Chondrocyte (in vitro differentiated cells): ENCODE results near the gene COL16A1. TPM values are rescaled to one million over a fixed set of nuclear protein-coding genes. Genes with fewer than 3 reads are reported as not detected.

Source experiments
- DNase-seq: peaks from one replicate; pipeline ENCODE4 v3.0.0; 2021; ENCODE audit warnings: mixed read lengths, low spot score
- H3K27ac Mint-ChIP-seq: one replicate; pipeline ENCODE4 v1.8.0; 2021; ENCODE audit warnings: mild to moderate bottlenecking, moderate library complexity, mixed read lengths; ENCODE audit not compliant: unreplicated experiment
- H3K27me3 Mint-ChIP-seq: 2 replicates; pipeline ENCODE4 v1.8.0; 2021; ENCODE audit warnings: low read depth, mixed read lengths
- H3K36me3 Mint-ChIP-seq: 2 replicates; pipeline ENCODE4 v1.8.0; 2021; ENCODE audit warnings: low read depth, mixed read lengths
- H3K4me1 Mint-ChIP-seq: 2 replicates; pipeline ENCODE4 v1.8.0; 2021; ENCODE audit warnings: low read depth, mild to moderate bottlenecking, mixed read lengths
- H3K4me3 Mint-ChIP-seq: one replicate; pipeline ENCODE4 v1.8.0; 2021; ENCODE audit warnings: mild to moderate bottlenecking, moderate library complexity, mixed read lengths; ENCODE audit not compliant: unreplicated experiment
- H3K9me3 Mint-ChIP-seq: 2 replicates; pipeline ENCODE4 v1.8.0; 2021; ENCODE audit warnings: low read depth, mixed read lengths
- CTCF ChIP-seq: fragments of 200-600 bp; sonication (generic); IDR thresholded peaks from 2 replicates; pipeline ENCODE4 v1.5.0; 2021; ENCODE audit warnings: antibody characterized with exemption, mild to moderate bottlenecking, moderate library complexity
- total RNA-seq: library from RNA; stranded (reverse); gene quantifications from 3 replicates; pipeline ENCODE4 v1.2.1, GENCODE V29; 2021

COL16A1 gene
- total RNA-seq, 1 donor from 2014 or later = 230 TPM

- Mint-ChIP-seq H3K4me1 (peaks cover 51% of the 10 kb centered on the region), H3K27ac (no peak overlapping the region), H3K9me3 (no peaks in the 10 kb centered on the region), H3K36me3 (peaks cover 38% of the 10 kb centered on the region), H3K27me3 (no peaks in the 10 kb centered on the region), H3K4me3 (no peak overlapping the region)
- DNase-seq = no peak
- TF ChIP-seq CTCF = no peak
Observed at GRCh38 chr1:31687601-31688000, 16.2 kb downstream of the COL16A1 start.

GRCh38 chr1:31685795-31686194 lies 18.0 kb downstream of the COL16A1 start:
- Mint-ChIP-seq H3K36me3 (peaks cover 36% of the 10 kb centered on the region), H3K27ac (no peak overlapping the region), H3K9me3 (no peaks in the 10 kb centered on the region), H3K27me3 (no peaks in the 10 kb centered on the region), H3K4me1 (peaks cover 42% of the 10 kb centered on the region), H3K4me3 (no peak overlapping the region)
- no peak for TF ChIP-seq CTCF
- DNase-seq = no peak

GRCh38 chr1:31683997-31684396 lies 19.8 kb downstream of the COL16A1 start:
- Mint-ChIP-seq H3K9me3 (no peaks in the 10 kb centered on the region), H3K27me3 (no peaks in the 10 kb centered on the region), H3K27ac (no peak overlapping the region), H3K4me1 (peaks cover 25% of the 10 kb centered on the region), H3K4me3 (no peak overlapping the region), H3K36me3 (peaks cover 38% of the 10 kb centered on the region)
- peak; percentile 61 for TF ChIP-seq CTCF
- no peak for DNase-seq

- Mint-ChIP-seq H3K27me3 (no peaks in the 10 kb centered on the region), H3K36me3 (peaks cover 28% of the 10 kb centered on the region), H3K4me1 (peaks cover 8% of the 10 kb centered on the region), H3K4me3 (no peak overlapping the region), H3K27ac (no peak overlapping the region), H3K9me3 (no peaks in the 10 kb centered on the region)
- TF ChIP-seq CTCF = no peak
- DNase-seq = no peak
Observed at GRCh38 chr1:31681415-31681814, 22.4 kb downstream of the COL16A1 start.

GRCh38 chr1:31679676-31680230 lies 24.1 kb downstream of the COL16A1 start:
- no peak for DNase-seq
- Mint-ChIP-seq H3K4me3 (no peak overlapping the region), H3K4me1 (peaks cover 15% of the 10 kb centered on the region), H3K27ac (no peak overlapping the region), H3K36me3 (peaks cover 19% of the 10 kb centered on the region), H3K27me3 (no peaks in the 10 kb centered on the region), H3K9me3 (no peaks in the 10 kb centered on the region)
- no peak for TF ChIP-seq CTCF
